ENCODE results near the gene FA2H.
"Not testable (repeated sequence)": the region's sequence is repeated elsewhere in the genome, so short reads cannot be mapped to it uniquely, and the experiment has no call there.

The FA2H gene

GRCh38 chr16:74680681-74681080 lies 93.9 kb downstream of the FA2H start:
- TF ChIP-seq ZNF8 (CRISPR knock-in tag; IDR thresholded peaks at IDR 0.05): no peak
- TF ChIP-seq TCF4 (CRISPR knock-in tag; IDR thresholded peaks at IDR 0.05; ENCODE audit: borderline replicate concordance): no peak
- TF ChIP-seq ZNF565 (CRISPR knock-in tag; conservative IDR thresholded peaks at IDR 0.05; ENCODE audit: low read depth): no peak
- TF ChIP-seq ZNF70 (CRISPR knock-in tag; IDR thresholded peaks at IDR 0.05): no peak
- TF ChIP-seq CSDC2 (CRISPR knock-in tag; IDR thresholded peaks at IDR 0.05): no peak
- no peak for TF ChIP-seq SNAI2 (CRISPR knock-in tag; IDR thresholded peaks at IDR 0.05)
- no peak for TF ChIP-seq POU6F1 (CRISPR knock-in tag; IDR thresholded peaks at IDR 0.05; ENCODE audit: borderline replicate concordance, low read depth)
- no peak for TF ChIP-seq GLIS3 (CRISPR knock-in tag; IDR thresholded peaks at IDR 0.05)
- no peak for TF ChIP-seq ZFP3 (CRISPR knock-in tag; IDR thresholded peaks at IDR 0.05)
- no peak for ATAC-seq

- ATAC-seq: no peak
- no peak for TF ChIP-seq PATZ1 (CRISPR knock-in tag; IDR thresholded peaks at IDR 0.05; ENCODE audit: borderline replicate concordance)
- no peak for TF ChIP-seq CREB5 (CRISPR knock-in tag; IDR thresholded peaks at IDR 0.05; ENCODE audit: low read depth)
- TF ChIP-seq ZNF565 (CRISPR knock-in tag; conservative IDR thresholded peaks at IDR 0.05; ENCODE audit: low read depth): no peak
- no peak for TF ChIP-seq CSDC2 (CRISPR knock-in tag; IDR thresholded peaks at IDR 0.05)
- no peak for TF ChIP-seq TOX (CRISPR knock-in tag; IDR thresholded peaks at IDR 0.05; ENCODE audit: borderline replicate concordance)
These were observed 94.6 kb downstream of the FA2H start for GRCh38 chr16:74679983-74680382.

GRCh38 chr16:74677868-74678267 lies 96.8 kb downstream of the FA2H start:
- no peak for ATAC-seq
- TF ChIP-seq RARB (CRISPR knock-in tag; IDR thresholded peaks at IDR 0.05): no peak
- TF ChIP-seq ISL1 (CRISPR knock-in tag; IDR thresholded peaks at IDR 0.05): no peak
- TF ChIP-seq TCF4 (CRISPR knock-in tag; IDR thresholded peaks at IDR 0.05; ENCODE audit: borderline replicate concordance): no peak
- no peak for TF ChIP-seq PPARA (CRISPR knock-in tag; IDR thresholded peaks at IDR 0.05; ENCODE audit: borderline replicate concordance)
- TF ChIP-seq ZNF70 (CRISPR knock-in tag; IDR thresholded peaks at IDR 0.05): no peak
- no peak for TF ChIP-seq ESRRG (CRISPR knock-in tag; IDR thresholded peaks at IDR 0.05)
- TF ChIP-seq ARNTL (CRISPR knock-in tag; IDR thresholded peaks at IDR 0.05; ENCODE audit: borderline replicate concordance, low read depth): no peak
- no peak for TF ChIP-seq BACH2 (CRISPR knock-in tag; IDR thresholded peaks at IDR 0.05; ENCODE audit: borderline replicate concordance)
- TF ChIP-seq ZFP30 (CRISPR knock-in tag; IDR thresholded peaks at IDR 0.05): no peak
- TF ChIP-seq CSDC2 (CRISPR knock-in tag; IDR thresholded peaks at IDR 0.05): no peak
- TF ChIP-seq ZNF8 (CRISPR knock-in tag; IDR thresholded peaks at IDR 0.05): no peak
- TF ChIP-seq POU6F1 (CRISPR knock-in tag; IDR thresholded peaks at IDR 0.05; ENCODE audit: borderline replicate concordance, low read depth): no peak

GRCh38 chr16:74673876-74674275 lies 100.7 kb downstream of the FA2H start:
- no peak for TF ChIP-seq CSRNP3 (CRISPR knock-in tag; IDR thresholded peaks at IDR 0.05)
- TF ChIP-seq CSDC2 (CRISPR knock-in tag; IDR thresholded peaks at IDR 0.05): no peak
- no peak for TF ChIP-seq ZFP30 (CRISPR knock-in tag; IDR thresholded peaks at IDR 0.05)
- no peak for TF ChIP-seq GLIS3 (CRISPR knock-in tag; IDR thresholded peaks at IDR 0.05)
- no peak for TF ChIP-seq PATZ1 (CRISPR knock-in tag; IDR thresholded peaks at IDR 0.05; ENCODE audit: borderline replicate concordance)
- no peak for TF ChIP-seq BACH2 (CRISPR knock-in tag; IDR thresholded peaks at IDR 0.05; ENCODE audit: borderline replicate concordance)
- no peak for TF ChIP-seq TOX (CRISPR knock-in tag; IDR thresholded peaks at IDR 0.05; ENCODE audit: borderline replicate concordance)
- TF ChIP-seq ZNF8 (CRISPR knock-in tag; IDR thresholded peaks at IDR 0.05): no peak
- ATAC-seq: no peak

GRCh38 chr16:74668877-74669276 lies 105.7 kb downstream of the FA2H start:
- not testable (repeated sequence) for ATAC-seq

Measured in SK-N-SH treated with all-trans-retinoic acid at 6 μM for 48 hours (cell line).